SU-DHL-6 (cell line): ENCODE results near the gene TAF11L3.
"Not testable (repeated sequence)": the region's sequence is repeated elsewhere in the genome, so short reads cannot be mapped to it uniquely, and the experiment has no call there.

Experiments
- H2AFZ ChIP-seq: fragments of 200-600 bp; sonication (generic); 2 replicates; pipeline ENCODE4 v1.6.1; 2014; ENCODE audit warnings: low read depth, mild to moderate bottlenecking, moderate library complexity, mixed read lengths, antibody characterized with exemption, low read length; ENCODE audit not compliant: severe bottlenecking
- H3F3A ChIP-seq: fragments of 200-600 bp; shearing (Covaris generic); 2 replicates; pipeline ENCODE4 v1.6.0; 2016; ENCODE audit warnings: antibody characterized with exemption, mild to moderate bottlenecking; ENCODE audit not compliant: insufficient read depth
- H3K27ac ChIP-seq: fragments of 200-600 bp; sonication (generic); 2 replicates; pipeline ENCODE4 v1.5.1; 2016; ENCODE audit warnings: low read depth, mild to moderate bottlenecking, low read length, moderate library complexity, mixed read lengths
- H3K27me3 ChIP-seq: fragments of 200-600 bp; sonication (generic), shearing (Covaris generic); 2 replicates; pipeline ENCODE4 v1.6.0; 2014; ENCODE audit warnings: mild to moderate bottlenecking, low read length
- H3K36me3 ChIP-seq: fragments of 200-600 bp; sonication (generic); 2 replicates; pipeline ENCODE4 v1.6.1; 2014; ENCODE audit warnings: mild to moderate bottlenecking, low read length, mixed read lengths
- H3K4me2 ChIP-seq: fragments of 300-600, 200-600 bp; shearing (Covaris generic), sonication (generic); 2 replicates; pipeline ENCODE4 v1.6.0; 2014; ENCODE audit warnings: low read length, low read depth, mild to moderate bottlenecking; ENCODE audit not compliant: poor library complexity, severe bottlenecking
- H3K4me3 ChIP-seq: fragments of 200-600 bp; sonication (generic); 2 replicates; pipeline ENCODE4 v1.5.1; 2014; ENCODE audit warnings: antibody characterized with exemption, low read length, mild to moderate bottlenecking, mixed read lengths; ENCODE audit not compliant: insufficient read depth, poor library complexity, severe bottlenecking
- H3K79me2 ChIP-seq: fragments of 200-600 bp; sonication (generic); 2 replicates; pipeline ENCODE4 v1.6.1; 2014; ENCODE audit warnings: mild to moderate bottlenecking, low read length, moderate library complexity; ENCODE audit not compliant: insufficient read depth
- H3K9ac ChIP-seq: fragments of 200-600 bp; sonication (generic); 2 replicates; pipeline ENCODE4 v1.7.0; 2014; ENCODE audit warnings: mild to moderate bottlenecking, low read length
- H3K9me2 ChIP-seq: fragments of 200-600 bp; sonication (generic); replicated peaks from 2 replicates; pipeline ENCODE4 v1.6.1; 2014; ENCODE audit warnings: low read length; ENCODE audit not compliant: insufficient read depth
- H3K9me3 ChIP-seq: fragments of 200-600 bp; sonication (generic); 2 replicates; pipeline ENCODE4 v1.6.1; 2014; ENCODE audit warnings: low read length, mixed read lengths; ENCODE audit not compliant: insufficient read depth
- H4K20me1 ChIP-seq: fragments of 200-600 bp; sonication (generic); 2 replicates; pipeline ENCODE4 v1.6.1; 2014; ENCODE audit warnings: low read depth, mild to moderate bottlenecking, antibody characterized with exemption, low read length, moderate library complexity, mixed read lengths
- CTCF ChIP-seq: fragments of 200-600 bp; sonication (generic); IDR thresholded peaks from one replicate; pipeline ENCODE4 v1.5.1; 2017; ENCODE audit warnings: antibody characterized with exemption, mild to moderate bottlenecking, low read length, moderate library complexity; ENCODE audit not compliant: insufficient read depth, poor library complexity, severe bottlenecking
- EZH2phosphoT487 ChIP-seq: fragments of 200-600 bp; sonication (generic), shearing (Covaris generic); conservative IDR thresholded peaks from 2 replicates; pipeline ENCODE4 v1.6.1; 2018; ENCODE audit warnings: mild to moderate bottlenecking, antibody characterized with exemption, low read length, moderate library complexity, mixed read lengths

TAF11L3 gene

GRCh38 chr5:17518067-17518466, at the start of gene TAF11L3:
Gene TAF11L3, plus strand, starts transcription at chr5:17518367.
- not testable (repeated sequence) for H3K9me3 ChIP-seq, H3F3A ChIP-seq, H3K79me2 ChIP-seq, H3K4me3 ChIP-seq, H3K4me2 ChIP-seq, H3K27ac ChIP-seq, H3K27me3 ChIP-seq, H4K20me1 ChIP-seq, H3K9me2 ChIP-seq, H3K36me3 ChIP-seq, H3K9ac ChIP-seq, H2AFZ ChIP-seq

GRCh38 chr5:17470064-17470463, 48.1 kb upstream of the TAF11L3 start:
- Histone ChIP-seq H3K36me3 (no peaks in the 10 kb centered on the region), H3K79me2 (no peaks in the 10 kb centered on the region), H4K20me1 (no peaks in the 10 kb centered on the region), H3K4me2 (no peak overlapping the region), H3K9me2 (no peaks in the 10 kb centered on the region), H2AFZ (no peak overlapping the region), H3K27me3 (no peaks in the 10 kb centered on the region), H3F3A (no peaks in the 10 kb centered on the region), H3K4me3 (no peak overlapping the region), H3K9ac (no peak overlapping the region), H3K9me3 (no peaks in the 10 kb centered on the region), H3K27ac (no peak overlapping the region)
- TF ChIP-seq CTCF (no peak), EZH2phosphoT487 (no peak)

DNA sequence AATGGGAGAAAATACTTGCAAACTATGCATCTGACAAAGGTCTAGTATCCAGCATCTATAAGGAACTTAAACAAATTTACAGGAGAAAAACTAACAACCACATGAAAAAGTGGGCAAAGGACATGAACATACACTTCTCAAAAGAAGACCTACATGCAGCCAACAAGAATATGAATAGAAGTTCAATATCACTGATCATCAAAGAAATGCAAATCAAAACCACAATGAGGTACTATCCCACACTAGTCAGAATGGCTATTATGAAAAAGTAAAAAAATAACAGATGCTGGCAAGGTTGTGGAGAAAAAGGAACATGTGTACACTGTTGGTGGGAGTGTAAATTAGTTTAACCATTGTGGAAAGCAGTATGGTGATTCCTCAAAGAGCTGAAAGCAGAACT, 43.1 kb upstream of the TAF11L3 start:
- H3K27ac ChIP-seq, H3F3A ChIP-seq, H3K27me3 ChIP-seq, H4K20me1 ChIP-seq, H3K9me2 ChIP-seq, H3K9ac ChIP-seq, H3K36me3 ChIP-seq, H3K9me3 ChIP-seq, H3K4me3 ChIP-seq, H3K79me2 ChIP-seq, H2AFZ ChIP-seq, H3K4me2 ChIP-seq: not testable (repeated sequence)

- Histone ChIP-seq H3F3A (no peaks in the 10 kb centered on the region), H2AFZ (no peak overlapping the region), H3K27me3 (no peaks in the 10 kb centered on the region), H3K9ac (no peak overlapping the region), H3K4me3 (no peak overlapping the region), H3K9me3 (no peaks in the 10 kb centered on the region), H3K79me2 (no peaks in the 10 kb centered on the region), H3K9me2 (no peaks in the 10 kb centered on the region), H4K20me1 (no peaks in the 10 kb centered on the region), H3K36me3 (no peaks in the 10 kb centered on the region), H3K27ac (no peak overlapping the region), H3K4me2 (no peak overlapping the region)
- TF ChIP-seq CTCF = no peak
- no peak for TF ChIP-seq EZH2phosphoT487
Observed at GRCh38 chr5:17477043-17477442, 41.1 kb upstream of the TAF11L3 start.
